Pancreas (tissue), 10 donors: Measurements from ENCODE around the gene BATF. TPM values are rescaled to one million over a fixed set of nuclear protein-coding genes. Genes with fewer than 3 reads are reported as not detected.

Experiments
- ATAC-seq, 4 donors: fragments of 200-7000 bp; cut with Tn5 transposase; one replicate each; pipeline versions ENCODE4 v1.8.0 to v1.9.1; 2020; ENCODE audit warnings: mild to moderate bottlenecking in 4 of 4, moderate library complexity in 4 of 4
- DNase-seq, 6 donors: peaks; one replicate each; pipeline ENCODE4 v3.0.0-alpha.2; 2020
- FAIRE-seq: peaks from 2 replicates; lab custom pipeline; 2012; peaks lifted over from hg19 to GRCh38; lab: Jason Lieb, UNC
- H3K27ac ChIP-seq, 4 donors: fragments of 200-600 bp; sonication (generic); 1 replicate in 3 of 4; 2 replicates in 1 of 4; pipeline versions ENCODE4 v1.5.0 to v1.8.0; 2020
- H3K27me3 ChIP-seq, 4 donors: fragments of 200-600 bp; one replicate each; pipeline ENCODE4 v1.8.0; 2021
- H3K36me3 ChIP-seq, 3 donors: fragments of 200-600 bp; sonication (generic) in 1 of 3; one replicate each; pipeline versions ENCODE4 v1.5.0 to v1.8.0; 2020 to 2021
- H3K4me1 ChIP-seq, 3 donors: fragments of 200-600 bp; one replicate each; pipeline ENCODE4 v1.8.0; 2021
- H3K4me3 ChIP-seq, 4 donors: fragments of 200-600 bp; sonication (generic) in 2 of 4; one replicate each; pipeline versions ENCODE4 v1.5.0 to v1.8.0; 2020 to 2021
- H3K9me3 ChIP-seq, 4 donors: fragments of 200-600 bp; one replicate each; pipeline ENCODE4 v1.8.0; 2021
- WGBS, 2 donors: extraction: QIAGEN DNeasy Blood & Tissue Kit; methylation state at CpG; one replicate each; pipeline ENCODE4 v1.1.7; 2013; 5-methylcytosine and 5-hydroxymethylcytosine counted together
- intact Hi-C, 3 donors: fragments of 100-400 bp; cut with DNase I; formaldehyde crosslinking; loops; one replicate each; pipeline versions ENCODE4 v1.11.1 to v1.14.2; 2022
- polyA plus RNA-seq, 2 donors: library from polyadenylated mRNA; stranded (reverse); fragments of 200-250 nt; gene quantifications; one replicate each; pipeline ENCODE4 v1.2.3, GENCODE V29; 2013
- total RNA-seq, 6 donors: library from RNA; stranded (reverse); fragmentation: NEBNext Ultra II Directional in 4 of 6; extraction: Animal tissue kit (Norgen Biotek cat#: 25700) in 4 of 6; gene quantifications; one replicate each; pipeline versions ENCODE4 v1.2.1 to v1.2.4, GENCODE V29; 2021 to 2023
- TF ChIP-seq, protein P1 (sequence below), 4 donors: fragments of 200-600 bp; sonication (generic) in 3 of 4; IDR thresholded peaks; one replicate each; pipeline versions ENCODE4 v1.5.0 to v1.8.0; 2021; ENCODE audit warnings: antibody characterized with exemption in 4 of 4
- donor health status: healthy with polysubstance abuse.
- donor health status: DM: no; HTN: no; CAD: no; lungs with moderate emphysema.
- donor health status: DM: no; HTN: no; CAD: no.
- donor health status: control.
- donor health status: control.
- donor health status: Bipolar disorder and iron deficiency.
- donor health status: DM: yes; HTN: yes; CAD: no.
- donor health status: DM: no; HTN: no; CAD: no.
- donor health status: DM: no; HTN: no; CAD: no.
- donor health status: DM: yes; HTN: yes; CAD: no.

BATF gene
- total and polyA plus RNA-seq, 8 donors = 0.28 to 1.7 (median 0.98) TPM; not detected in 1

DNA sequence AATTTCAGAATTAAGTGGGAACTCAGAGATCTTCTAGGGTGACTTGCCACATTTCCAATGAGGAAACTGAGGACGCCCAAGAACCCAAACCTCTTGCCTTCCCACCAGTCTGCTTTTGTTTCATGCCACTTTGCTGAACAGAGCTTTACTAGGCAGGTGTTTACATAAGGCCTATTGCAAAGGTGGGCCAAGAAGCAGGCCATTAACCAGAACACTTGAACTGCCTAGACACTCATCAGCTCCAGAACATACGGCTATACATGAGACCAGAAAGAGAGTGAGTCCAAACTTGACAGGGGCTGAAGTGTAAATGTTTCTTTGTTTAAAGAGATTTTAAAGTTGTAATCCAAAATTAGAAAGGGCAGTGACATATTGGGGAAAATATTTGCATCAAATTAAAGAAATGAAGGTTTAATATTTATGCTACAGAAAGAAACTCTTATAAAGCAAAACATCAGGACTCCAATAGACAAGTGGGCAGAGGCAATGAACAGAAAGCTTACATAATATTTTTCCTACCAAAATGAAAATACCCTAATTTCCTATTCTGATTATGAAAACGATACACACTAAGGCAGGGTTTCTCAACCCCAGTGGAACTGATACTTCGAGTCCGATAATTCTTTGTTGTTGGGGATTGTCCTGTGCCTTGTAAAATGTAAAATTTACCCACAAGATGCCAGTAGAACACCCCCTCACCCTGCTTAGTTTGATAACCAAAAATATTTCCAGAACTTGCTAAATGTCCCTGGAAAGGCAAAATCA is 11.7 kb downstream of the BATF start:
- ATAC-seq (no peak), FAIRE-seq (no peak), DNase-seq (no peak)
- H3K27ac ChIP-seq = no peak overlapping the region
- intact Hi-C loops = no loop called here
- TF ChIP-seq, protein P1, sequence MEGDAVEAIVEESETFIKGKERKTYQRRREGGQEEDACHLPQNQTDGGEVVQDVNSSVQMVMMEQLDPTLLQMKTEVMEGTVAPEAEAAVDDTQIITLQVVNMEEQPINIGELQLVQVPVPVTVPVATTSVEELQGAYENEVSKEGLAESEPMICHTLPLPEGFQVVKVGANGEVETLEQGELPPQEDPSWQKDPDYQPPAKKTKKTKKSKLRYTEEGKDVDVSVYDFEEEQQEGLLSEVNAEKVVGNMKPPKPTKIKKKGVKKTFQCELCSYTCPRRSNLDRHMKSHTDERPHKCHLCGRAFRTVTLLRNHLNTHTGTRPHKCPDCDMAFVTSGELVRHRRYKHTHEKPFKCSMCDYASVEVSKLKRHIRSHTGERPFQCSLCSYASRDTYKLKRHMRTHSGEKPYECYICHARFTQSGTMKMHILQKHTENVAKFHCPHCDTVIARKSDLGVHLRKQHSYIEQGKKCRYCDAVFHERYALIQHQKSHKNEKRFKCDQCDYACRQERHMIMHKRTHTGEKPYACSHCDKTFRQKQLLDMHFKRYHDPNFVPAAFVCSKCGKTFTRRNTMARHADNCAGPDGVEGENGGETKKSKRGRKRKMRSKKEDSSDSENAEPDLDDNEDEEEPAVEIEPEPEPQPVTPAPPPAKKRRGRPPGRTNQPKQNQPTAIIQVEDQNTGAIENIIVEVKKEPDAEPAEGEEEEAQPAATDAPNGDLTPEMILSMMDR (IDR thresholded peaks at IDR 0.05) = no peak
- 76 to 83% methylated on average over 5 of the region's 5 CpGs for WGBS, 2 donors
- no peak overlapping the region for H3K4me3 ChIP-seq
- H3K36me3 ChIP-seq = no peaks in the 10 kb centered on the region
- no peaks in the 10 kb centered on the region for H3K9me3 ChIP-seq
- no peaks in the 10 kb centered on the region for H3K4me1 ChIP-seq
- no peaks in the 10 kb centered on the region for H3K27me3 ChIP-seq

DNA sequence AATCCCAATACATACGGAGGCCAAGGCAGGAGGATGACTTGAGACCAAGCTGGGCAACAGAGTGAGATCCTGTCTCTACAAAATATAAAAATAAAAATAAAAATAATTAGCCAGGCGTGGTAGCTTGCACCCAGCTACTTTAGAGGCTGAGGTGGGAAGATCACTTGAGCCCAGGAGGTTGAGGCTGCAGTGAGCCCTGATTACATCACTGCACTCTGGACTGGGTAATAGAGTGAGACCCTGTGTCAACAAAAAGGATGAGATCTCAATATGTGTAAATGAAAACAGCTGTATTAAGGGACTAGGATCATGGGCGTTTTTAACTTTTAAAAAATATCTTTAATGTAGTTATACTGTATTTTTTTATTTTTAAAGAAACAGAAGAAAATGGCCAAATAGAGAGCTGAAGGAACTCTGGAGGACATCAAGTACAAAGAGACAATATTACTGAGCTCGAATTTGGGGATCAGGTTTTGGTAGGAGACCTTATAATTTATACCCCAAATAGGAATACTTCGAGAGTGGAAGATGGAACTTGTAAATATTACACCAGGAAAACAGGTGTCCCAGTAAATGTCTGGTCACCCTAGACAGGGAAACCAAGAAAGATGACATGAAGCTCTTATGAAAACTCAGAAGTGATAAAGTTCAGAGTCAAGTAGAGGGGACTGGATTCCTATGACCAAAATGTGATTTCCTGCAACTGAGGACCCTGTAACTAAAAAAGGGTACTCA is 13.1 kb downstream of the BATF start:
- FAIRE-seq = no peak
- peak in 1 of 4 donors; percentile 11 for ATAC-seq
- WGBS, 2 donors = 67 to 74% methylated on average over 5 of the region's 5 CpGs
- DNase-seq = no peak
- no peaks in the 10 kb centered on the region for H3K4me1 ChIP-seq
- no peak overlapping the region for H3K27ac ChIP-seq
- no peaks in the 10 kb centered on the region for H3K36me3 ChIP-seq
- no peak overlapping the region for H3K4me3 ChIP-seq
- TF ChIP-seq, protein P1 (IDR thresholded peaks at IDR 0.05) = no peak
- H3K27me3 ChIP-seq = no peaks in the 10 kb centered on the region
- intact Hi-C loops = no loop called here
- H3K9me3 ChIP-seq = no peaks in the 10 kb centered on the region

- Histone ChIP-seq H3K4me3 (no peak overlapping the region), H3K27me3 (no peaks in the 10 kb centered on the region), H3K27ac (no peak overlapping the region), H3K36me3 (no peaks in the 10 kb centered on the region), H3K4me1 (no peaks in the 10 kb centered on the region), H3K9me3 (no peaks in the 10 kb centered on the region)
- TF ChIP-seq, protein P1 (IDR thresholded peaks at IDR 0.05) = no peak
- ATAC-seq (no peak), FAIRE-seq (no peak), DNase-seq (no peak)
- intact Hi-C loops = no loop called here
- 85 to 91% methylated on average over 4 of the region's 4 CpGs for WGBS, 2 donors
Observed at GRCh38 chr14:75537071-75537470, 14.8 kb downstream of the BATF start.

DNA sequence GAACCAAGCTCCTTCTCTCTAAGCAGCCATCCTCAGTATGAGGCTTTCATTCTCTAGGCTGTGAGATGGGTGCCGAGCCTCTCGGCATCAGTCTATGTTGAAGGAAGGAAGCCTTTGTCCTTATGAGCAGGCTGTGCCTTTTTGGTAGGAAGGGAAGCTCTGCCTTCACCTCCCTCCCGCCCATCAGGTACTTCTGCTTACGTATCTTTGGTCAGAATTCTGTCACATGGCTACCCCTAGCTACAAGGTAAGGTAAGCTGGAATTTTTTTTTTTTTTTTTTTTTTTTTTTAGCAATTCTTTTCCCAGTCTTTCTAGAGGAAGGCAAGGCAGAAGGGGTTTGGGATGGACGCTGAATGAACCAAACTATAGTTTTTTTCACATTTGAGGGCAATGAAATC is 16.9 kb downstream of the BATF start:
- Histone ChIP-seq H3K36me3 (no peaks in the 10 kb centered on the region), H3K27me3 (no peaks in the 10 kb centered on the region), H3K9me3 (no peaks in the 10 kb centered on the region), H3K27ac (no peak overlapping the region), H3K4me1 (peaks cover 0 to 4% (median 0%) of the 10 kb centered on the region in 3 donors), H3K4me3 (no peak overlapping the region)
- no peak for ATAC-seq
- no peak for DNase-seq
- TF ChIP-seq, protein P1 (IDR thresholded peaks at IDR 0.05) = no peak
- intact Hi-C loops = no loop called here
- FAIRE-seq = no peak
- 88 to 97% methylated on average over 5 of the region's 5 CpGs for WGBS, 2 donors
